ENCODE results near the gene ERAP2.

ERAP2 gene

GRCh38 chr5:96933764-96934707, 57.7 kb downstream of the ERAP2 start:
- DNase-seq, result no peak

DNA sequence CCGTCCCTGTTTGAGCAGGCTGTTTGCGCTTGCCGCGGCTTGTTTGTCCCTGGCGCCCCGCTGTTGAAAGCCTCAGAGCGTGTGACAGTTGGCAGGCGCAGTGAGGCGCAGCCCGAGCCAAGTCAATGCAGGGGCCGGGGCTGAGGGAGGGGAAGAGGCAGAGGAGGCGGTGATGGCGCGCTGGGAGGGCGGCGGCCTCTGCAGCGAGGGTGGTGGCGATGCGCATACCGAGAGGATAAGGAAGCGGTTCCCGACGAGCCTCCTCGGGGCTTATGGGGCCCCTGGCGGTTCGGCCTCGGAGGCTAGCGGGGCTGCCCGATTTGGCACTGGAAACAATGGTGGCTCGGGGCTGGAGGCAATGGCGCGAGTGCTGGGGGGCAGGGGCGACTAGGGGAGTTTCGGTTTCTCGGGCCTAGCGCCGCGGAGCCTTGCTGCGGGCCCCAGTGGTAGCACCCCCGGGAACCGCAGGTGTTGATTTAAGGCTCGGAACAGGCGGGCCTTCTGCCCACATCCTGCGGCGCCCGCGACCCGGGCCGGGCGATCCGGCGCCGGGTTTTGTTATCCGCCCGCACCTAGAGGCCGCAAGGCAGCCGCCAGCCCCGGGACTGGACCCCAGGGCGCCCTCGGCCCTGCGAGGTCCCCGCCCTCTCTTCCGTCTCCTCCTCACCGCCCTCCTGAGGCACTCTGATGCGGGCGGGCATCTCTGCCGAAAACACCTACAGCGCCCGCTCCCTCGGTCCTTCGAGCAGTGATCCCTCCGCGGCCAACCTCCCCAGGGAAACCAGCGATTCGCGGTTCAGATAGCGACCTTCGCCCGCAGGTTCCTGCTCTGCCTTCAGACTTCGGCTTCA, 58.6 kb downstream of the ERAP2 start:
- peak; percentile 85 for DNase-seq

DNA sequence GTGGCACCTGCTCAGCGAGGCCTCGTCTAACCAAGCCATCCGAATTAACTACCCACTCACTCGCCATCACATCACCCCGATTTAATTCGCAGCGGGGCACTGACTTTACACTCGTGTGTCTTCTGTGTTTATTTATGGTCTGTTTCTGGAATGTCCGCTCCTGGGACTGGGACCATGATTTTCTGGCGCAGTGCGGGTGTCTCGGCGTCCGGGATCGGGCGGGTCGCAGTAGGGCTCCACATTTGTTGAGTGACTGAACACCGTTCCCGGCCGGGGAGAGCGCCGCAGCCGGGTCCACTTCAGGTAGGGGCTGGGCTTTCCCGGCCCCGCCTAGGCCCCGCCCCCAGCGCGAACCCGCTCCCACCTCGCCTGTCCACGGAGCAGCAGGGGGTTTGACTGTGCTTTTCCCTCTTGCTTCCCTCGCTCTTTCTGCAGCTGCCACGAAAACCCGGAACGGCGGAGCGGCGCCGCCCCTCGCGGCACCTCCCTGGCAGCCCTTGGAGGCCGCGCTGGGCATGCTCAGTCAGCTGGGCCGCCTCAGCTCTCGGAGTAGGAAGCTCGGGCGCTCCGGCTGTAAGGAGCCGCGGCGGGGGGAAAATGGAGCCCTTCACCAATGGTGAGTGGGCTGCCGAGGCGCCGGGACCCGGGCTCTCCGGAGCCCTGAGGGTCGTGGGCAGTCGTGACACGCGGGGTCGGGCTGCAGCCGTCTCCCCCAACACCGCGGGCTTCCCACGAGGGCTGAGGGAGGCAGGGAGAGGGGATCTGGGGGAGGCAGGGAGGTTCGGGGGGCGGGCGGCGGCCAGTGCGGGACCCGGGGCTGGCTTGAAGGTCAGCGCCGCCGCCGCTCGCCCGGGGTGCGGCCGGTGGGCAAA, 59.5 kb downstream of the ERAP2 start, which contains the start of gene LNPEP:
LNPEP (plus strand) TSS at position 522 of the 872 bp plus-strand sequence; CDS start at position 598, 76 bp downstream.
- DNase-seq, result peak; percentile 90

DNA sequence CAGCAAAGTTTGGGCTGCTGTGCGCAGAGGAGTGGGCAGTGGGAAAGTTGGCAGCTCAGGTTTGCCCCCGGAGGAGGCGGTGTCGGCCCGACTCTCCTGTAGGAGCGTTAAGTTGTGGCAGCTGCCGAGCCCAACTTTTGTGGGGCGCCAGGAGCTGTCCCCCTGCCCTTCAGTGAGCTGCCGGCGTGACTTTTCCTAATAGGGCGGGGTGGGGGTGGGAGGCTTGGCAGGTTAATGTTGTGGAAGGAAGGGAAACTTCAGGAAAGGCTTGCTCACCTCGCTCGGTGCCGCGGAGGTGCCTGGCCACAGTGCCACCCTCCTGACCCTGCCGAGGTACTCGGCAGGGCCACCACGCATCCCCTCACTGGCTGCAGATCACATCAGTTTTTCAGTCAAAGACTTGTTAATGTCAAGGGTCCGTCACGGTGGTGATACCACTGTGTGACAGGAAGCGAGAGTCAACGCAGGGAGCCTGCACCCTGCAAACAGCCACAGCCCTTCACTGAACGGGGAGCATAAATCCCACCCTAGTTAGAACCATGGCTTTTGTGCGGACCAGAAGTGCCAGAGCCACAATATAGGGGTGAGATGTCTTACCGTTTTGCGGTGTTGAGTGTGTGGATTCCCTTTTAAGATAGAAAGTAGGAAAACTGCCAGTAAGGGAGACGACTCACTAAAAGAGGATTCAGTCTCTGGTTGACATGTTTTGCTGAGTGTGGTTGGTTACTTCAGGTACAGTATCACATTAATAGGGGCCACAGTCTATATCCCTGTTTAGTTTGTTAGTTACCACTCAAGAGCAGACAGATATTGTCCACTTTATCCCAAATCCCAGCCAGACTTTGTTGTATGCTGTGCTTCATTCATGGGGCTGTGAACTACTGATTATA, 60.4 kb downstream of the ERAP2 start:
- DNase-seq, result peak; percentile 19

DNA sequence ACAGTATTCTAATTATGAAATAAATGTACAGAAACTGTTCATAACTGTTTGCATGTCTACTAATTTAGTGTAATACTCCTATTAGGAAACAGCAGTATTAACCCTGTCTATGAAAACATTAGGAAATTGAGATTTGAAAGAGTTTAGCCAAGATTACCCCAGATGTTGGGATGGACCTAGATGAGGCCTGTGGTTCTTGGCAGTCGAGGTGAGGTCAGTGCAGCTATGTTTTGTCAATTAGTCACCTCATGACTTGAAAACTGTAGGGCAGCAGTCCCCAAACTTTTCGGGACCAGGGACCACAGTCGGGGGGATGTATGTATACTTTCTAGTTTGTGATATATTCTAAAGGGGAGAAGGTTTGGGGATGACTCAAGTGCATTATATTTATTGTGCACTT, 64.3 kb downstream of the ERAP2 start:
- DNase-seq, result no peak

DNA sequence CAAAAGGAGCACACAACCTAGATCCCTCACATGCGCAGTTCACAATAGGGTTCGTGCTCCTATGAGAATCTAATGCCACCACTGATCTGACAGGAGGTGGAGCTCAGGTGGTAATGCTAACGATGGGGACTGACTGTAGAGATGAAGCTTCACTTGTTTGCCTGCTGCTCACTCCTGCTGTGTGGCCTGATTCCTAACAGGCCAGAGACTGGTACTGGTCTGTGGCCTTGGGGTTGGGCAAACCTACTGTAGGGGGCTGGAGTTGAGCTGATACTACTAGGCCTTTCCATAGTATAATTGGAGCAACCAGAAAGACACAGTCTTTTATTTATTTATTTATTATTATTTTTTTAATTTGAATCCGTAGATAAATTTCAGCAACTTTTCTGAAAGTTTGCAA, 64.8 kb downstream of the ERAP2 start:
- DNase-seq, result no peak

GRCh38 chr5:96942078-96942477, 65.8 kb downstream of the ERAP2 start:
- DNase-seq, result no peak

DNA sequence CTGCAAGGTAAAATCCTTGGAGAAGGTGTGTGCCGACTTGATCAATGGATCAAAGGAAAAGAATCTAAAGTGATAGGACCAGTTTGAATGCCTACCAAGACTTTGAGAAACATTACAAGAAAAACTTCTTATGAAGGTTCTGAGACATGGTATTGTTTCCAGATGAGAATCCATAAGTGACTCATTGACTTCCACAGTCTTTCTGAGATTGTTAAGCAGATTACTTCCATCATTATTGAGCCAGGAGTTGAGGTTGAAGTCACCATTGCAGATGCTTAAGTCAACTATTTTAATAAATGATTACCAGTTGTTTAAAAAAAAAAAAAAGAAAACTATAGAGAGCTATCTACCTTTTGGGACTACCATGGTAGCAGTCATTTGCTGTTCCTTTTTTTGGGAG, 66.6 kb downstream of the ERAP2 start:
- no peak for DNase-seq

DNA sequence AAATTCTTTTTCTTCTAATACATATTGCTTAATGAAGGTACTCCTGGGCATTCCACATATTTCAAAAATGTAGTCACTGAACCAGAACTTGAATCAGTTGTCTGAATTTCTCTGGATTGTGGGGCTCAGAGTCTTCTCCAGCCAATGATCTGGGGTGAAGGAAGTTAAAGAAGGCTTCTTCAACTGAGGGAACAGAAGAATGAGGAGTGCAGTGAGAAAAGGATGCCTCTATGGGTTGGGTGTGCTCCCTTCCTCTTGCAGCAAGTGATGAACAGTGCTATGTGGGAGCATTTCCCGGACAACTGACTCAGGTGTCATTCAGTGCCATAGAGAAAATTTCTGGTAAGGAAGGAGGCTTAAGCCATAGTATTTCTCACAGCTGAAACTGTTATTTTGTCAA, 67.5 kb downstream of the ERAP2 start:
- DNase-seq, result no peak

GRCh38 chr5:96945144-96945897, 69.0 kb downstream of the ERAP2 start:
- no peak for DNase-seq

DNA sequence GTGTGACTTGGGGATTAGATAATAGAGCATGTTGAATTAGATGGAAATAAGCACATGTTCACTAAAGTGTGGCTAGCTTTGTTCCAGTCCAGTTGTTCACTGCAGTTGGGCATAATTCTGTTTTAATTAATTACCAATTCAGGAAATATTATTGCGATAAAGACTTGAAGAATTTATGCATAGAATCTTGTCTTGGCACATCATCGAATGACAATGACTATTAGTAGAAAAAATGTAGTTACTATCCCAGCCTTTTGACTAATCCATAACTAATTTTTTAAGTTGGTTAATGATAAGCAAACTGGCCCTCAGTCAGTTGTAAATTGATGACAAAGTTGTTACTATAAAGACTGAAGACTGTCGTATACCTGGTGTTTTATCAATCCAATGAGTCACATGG, 70.1 kb downstream of the ERAP2 start:
- DNase-seq, result no peak

- no peak for DNase-seq
Measured at GRCh38 chr5:96952118-96952750, 75.9 kb downstream of the ERAP2 start.

- DNase-seq, result no peak
Measured at GRCh38 chr5:96952974-96953730, 76.9 kb downstream of the ERAP2 start.

GRCh38 chr5:96957254-96958049, 81.2 kb downstream of the ERAP2 start:
- no peak for DNase-seq

DNA sequence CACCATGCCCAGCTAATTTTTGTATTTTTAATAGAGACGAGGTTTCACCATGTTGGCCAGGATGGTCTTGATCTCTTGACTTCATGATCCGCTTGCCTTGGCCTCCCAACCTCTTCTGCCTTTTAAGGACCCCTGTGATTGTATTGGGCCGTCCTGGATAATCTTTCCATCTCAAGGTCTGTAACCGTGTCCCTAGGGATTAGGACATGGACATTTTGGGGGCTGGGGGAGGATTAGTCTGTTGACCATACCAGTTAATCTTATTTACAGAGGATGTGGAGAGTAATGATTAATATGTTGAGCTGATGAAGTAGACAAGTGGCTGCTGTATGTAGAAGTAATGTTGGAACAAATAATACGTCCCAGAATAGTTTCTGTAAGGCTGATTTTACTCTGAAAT, 82.7 kb downstream of the ERAP2 start:
- no peak for DNase-seq

GRCh38 chr5:96961053-96961452, 84.8 kb downstream of the ERAP2 start:
- DNase-seq, result no peak

GRCh38 chr5:96962540-96962991, 86.3 kb downstream of the ERAP2 start:
- no peak for DNase-seq

DNA sequence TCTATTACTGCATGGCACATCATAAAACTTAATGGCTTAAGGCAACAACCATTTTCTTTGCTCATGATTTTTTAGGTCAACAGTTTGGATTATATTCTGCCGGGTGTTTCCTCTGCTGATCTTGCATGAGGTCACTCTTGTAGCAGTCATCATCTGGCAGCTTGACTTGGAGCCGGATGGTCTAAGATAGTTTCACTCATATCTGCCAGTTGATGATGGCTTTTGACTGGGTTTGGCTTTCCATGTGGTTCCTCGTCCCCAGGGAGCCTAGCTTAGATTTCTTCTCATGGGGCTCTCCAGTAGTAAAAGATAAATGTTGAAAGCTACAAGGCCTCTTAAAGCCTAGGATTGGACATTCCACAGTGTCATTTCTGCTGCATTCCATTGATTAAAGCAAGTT, 87.0 kb downstream of the ERAP2 start:
- no peak for DNase-seq

DNA sequence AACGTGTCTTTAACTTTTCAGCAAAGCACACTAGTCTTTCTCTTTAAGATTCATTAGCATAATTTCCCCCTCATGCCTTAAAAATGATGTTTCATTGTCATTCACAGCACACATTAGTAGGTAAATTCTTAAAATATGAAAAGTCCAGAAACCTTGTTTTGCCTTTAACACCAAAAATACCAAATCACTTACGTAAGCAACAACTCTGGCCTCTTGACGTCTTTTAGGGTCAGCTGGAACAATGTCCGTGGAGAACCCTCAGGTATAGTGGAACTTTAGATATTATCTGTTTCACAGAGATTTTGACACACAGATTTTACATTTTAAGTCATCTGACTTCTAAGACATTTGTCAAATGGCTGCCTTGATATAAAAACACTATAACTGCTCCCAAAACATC, 90.5 kb downstream of the ERAP2 start:
- no peak for DNase-seq
